HG03457 (cell line): Measurements from ENCODE around the gene KMT2C.

ENCODE experiments used
- ATAC-seq: cut with Tn5 transposase; IDR thresholded peaks from one replicate; pipeline ENCODE4 v1.9.1; 2021; ENCODE audit warnings: moderate number of reproducible peaks; ENCODE audit not compliant: unreplicated experiment

Gene KMT2C

GRCh38 chr7:152121432-152121831 lies 314.4 kb downstream of the KMT2C start:
- no peak for ATAC-seq

DNA sequence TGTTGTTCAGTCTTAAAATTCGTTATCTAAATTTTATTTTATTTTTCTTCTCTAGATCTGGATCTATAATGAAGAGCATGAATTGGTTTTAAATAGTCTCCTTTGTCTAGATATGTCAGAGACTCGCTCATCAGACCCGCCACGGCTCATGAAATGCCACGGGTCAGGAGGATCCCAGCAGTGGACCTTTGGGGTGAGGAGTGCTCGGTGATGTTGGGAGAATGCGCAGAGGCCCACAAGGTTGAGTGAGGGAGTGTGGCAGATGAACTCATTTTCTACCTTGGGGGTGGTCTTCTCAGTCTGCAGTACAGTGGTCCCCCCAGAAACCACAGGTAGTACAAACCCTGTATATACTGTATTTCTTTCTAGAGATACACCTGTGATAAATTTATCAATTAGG lies 315.0 kb downstream of the KMT2C start:
- ATAC-seq: no peak

DNA sequence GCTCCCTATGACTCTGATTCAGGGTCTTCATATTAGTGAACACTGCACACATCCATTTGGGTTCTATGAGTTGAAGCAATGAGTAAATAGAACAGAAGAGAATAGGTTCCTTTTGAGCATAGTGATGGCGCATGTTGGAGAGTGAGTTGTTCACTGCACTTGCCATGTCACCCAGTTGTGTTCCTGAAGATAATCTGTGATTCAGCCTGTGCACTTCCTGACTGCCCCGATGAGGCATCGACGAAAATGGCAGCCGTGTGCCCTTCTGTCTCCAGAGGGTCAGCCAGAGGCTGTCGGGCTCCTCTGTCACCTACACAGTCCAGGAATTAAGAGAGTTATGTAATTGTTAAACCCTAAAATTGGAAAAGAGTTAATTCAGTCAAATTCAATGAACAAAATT lies 315.6 kb downstream of the KMT2C start:
- no peak for ATAC-seq

DNA sequence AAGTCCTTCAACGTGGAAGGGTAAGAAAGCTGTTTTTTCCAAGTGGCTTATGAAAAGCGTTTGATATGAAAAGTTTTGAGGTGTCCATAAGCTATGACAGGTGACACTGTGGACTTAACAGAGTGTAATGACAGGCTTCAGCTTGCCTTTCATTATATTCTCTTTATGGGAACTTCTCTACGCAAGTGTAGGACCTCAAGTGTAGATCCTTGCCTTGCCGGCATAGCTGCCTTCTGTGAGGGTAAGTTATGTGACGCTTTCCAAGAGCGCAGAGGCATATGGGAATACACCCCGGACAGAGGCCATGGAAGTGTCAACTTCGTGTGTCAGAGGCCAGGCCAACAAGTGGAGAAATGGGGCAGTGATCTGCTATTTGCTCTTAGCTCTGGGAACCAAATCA lies 318.4 kb downstream of the KMT2C start:
- no peak for ATAC-seq

GRCh38 chr7:152115021-152115718 lies 320.6 kb downstream of the KMT2C start:
- ATAC-seq: no peak

GRCh38 chr7:152112829-152113228 lies 323.0 kb downstream of the KMT2C start:
- no peak for ATAC-seq

DNA sequence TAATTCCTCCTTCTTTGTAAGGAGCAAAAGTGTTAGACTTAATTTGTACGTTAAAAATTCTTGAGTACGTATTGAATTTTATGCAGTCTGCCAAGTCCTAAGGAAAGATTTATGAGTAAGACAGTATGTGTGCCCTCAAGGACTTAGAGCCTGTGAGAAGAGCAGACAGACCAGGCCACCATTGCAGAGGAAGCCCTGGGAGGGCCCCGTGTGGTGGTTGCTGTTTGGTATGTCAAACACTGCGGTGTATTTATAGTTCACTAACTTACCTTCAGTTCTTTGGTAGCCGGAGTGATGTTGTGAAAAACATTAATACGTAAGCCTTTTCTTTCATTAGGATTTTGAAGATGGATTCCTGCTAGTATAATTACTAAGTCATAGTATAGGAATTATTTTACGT lies 327.4 kb downstream of the KMT2C start:
- ATAC-seq: no peak

GRCh38 chr7:152107945-152108344 lies 327.9 kb downstream of the KMT2C start:
- no peak for ATAC-seq

DNA sequence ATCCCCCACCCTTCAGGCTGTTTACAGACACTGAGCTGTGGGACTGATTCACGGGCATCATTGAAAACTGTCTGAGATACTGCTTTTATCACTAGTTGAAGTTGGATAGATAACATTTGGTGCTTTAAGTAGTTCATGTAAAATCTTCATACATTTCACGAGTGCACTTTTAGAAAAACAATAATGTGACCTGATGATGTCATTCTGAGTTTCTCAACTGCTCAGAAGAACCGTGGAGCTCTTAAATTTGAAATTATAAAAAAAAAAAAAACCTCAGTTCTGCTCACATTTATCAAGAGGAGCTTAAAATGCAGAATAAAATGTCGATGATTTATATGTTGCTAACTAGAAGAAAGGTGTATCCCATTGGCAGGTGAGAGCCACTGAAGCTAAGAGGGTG lies 328.8 kb downstream of the KMT2C start:
- ATAC-seq: no peak

DNA sequence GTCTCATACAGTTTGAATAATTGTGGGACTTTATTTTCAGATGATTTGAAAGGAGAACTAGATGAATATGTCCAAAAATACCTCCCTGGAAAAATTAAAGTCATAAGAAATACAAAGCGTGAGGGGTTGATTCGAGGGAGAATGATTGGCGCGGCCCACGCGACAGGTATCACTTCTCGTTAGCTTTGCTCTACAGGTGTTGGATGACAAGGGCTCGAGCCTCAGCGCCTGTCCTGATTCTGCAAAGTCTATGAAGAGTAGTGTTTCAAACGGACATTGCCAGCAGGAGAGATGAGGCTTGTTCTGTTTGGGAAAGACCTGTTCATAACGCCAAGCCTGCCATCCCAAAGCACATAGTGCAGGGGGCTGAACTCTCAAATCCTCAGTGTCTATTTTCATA lies 330.6 kb downstream of the KMT2C start:
- ATAC-seq: no peak

- no peak for ATAC-seq
These were observed 332.1 kb downstream of the KMT2C start for GRCh38 chr7:152103691-152104090.

DNA sequence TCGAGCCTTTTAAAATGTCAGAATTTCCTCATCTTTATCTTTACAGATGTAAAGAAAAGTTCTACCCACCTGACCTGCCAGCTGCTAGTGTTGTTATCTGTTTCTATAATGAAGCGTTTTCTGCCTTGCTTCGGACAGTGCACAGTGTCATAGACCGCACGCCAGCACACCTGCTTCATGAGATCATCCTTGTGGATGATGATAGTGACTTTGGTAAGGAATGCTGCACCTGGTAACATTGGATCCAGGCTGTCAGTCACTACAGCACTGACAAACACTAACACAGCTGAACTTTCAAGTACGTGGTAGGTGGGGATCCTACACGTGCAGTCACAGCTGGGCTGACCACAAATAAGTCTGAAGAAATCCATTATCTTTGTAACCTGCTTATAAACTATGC lies 332.7 kb downstream of the KMT2C start:
- no peak for ATAC-seq

GRCh38 chr7:152097330-152097729 lies 338.5 kb downstream of the KMT2C start:
- ATAC-seq: no peak

DNA sequence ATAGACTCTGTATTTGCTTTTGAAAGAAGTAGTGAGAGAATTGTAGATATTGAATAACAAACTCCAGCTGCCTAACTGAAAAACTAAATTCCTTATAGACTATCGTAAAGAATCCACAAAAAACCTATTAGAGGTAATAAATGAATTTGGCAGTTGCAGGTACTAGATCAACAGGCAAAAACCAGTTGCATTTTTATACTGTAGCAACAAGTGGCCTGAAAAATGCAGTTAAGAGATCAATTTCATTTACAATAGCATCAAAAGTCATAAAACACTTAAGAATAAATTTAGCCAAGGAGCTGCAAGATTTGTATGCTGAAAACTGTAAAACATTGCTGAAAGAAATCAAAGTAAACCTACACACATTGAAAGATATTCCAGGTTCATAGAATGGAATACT lies 340.0 kb downstream of the KMT2C start:
- ATAC-seq: no peak

GRCh38 chr7:152093717-152094116 lies 342.1 kb downstream of the KMT2C start:
- no peak for ATAC-seq

- ATAC-seq: no peak
These were observed 345.1 kb downstream of the KMT2C start for GRCh38 chr7:152090747-152091146.

DNA sequence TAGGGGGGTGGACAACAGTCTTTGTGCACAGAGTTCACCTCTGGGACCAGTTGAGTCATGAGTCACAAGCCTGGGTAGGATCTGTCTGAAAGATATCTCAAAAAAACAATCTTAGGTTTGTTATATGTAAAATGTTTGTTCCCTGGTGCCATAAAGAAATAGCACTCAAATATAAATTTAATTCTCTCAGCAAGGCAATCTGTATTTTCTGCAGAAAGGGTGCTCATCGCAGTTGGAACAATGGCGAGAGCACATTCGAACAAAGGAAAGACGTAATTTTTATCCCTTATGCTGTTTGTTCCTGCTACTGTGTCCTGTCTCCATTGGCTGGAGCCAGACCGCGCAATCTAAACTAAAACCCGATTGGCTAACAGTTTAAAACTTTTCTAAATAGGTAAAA lies 346.6 kb downstream of the KMT2C start:
- no peak for ATAC-seq

GRCh38 chr7:152086513-152086912 lies 349.3 kb downstream of the KMT2C start:
- ATAC-seq: no peak

DNA sequence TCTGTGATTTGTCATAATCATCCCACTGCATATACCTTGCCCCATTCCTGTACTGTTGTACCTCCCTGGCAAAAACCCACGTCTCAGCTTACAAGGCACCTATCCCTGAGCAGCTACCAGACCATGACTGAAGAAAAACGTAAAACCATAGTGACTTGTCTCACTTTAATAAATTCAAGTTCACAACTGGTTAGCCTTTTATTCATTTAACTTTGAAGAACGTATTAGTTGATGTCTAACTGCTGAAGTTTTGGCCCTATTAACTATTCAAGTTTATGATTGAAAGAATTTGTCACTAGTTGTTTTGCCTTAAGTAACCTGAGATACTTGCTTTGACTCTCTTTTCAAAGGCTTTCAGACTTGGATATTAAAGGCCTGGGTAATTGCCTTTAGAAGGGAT lies 350.7 kb downstream of the KMT2C start:
- ATAC-seq: no peak
